Measurements from ENCODE around the gene METTL22. TPM values are rescaled to one million over a fixed set of nuclear protein-coding genes. Genes with fewer than 3 reads are reported as not detected.

Gene METTL22
- polyA plus RNA-seq, 2 of the 4 experiments (the other 2 are of a cell fraction): 21.0 to 40.9 TPM

GRCh38 chr16:8674413-8675022, 53.0 kb downstream of the METTL22 start, which contains the start of gene ABAT:
ABAT (plus strand) TSS chr16:8674617; CDS start chr16:8735740, 61,123 bp downstream.
- peak within 1 kb of the TSS; percentile 78 for H3K4me2 ChIP-seq
- peak within 1 kb of the TSS; percentile 44 for H3K4me3 ChIP-seq
- TF ChIP-seq MYC (IDR thresholded peaks at IDR 0.05; ENCODE audit: borderline replicate concordance, low read length) (no peak), RNF2 (IDR thresholded peaks at IDR 0.05; ENCODE audit: borderline replicate concordance, low read depth) (peak; percentile 54; the same call in 1 of the 2 replicates)
- peak; percentile 66 to 93 for DNase-seq (ENCODE audit: low read depth in 1 of 2, low spot score in 1 of 2)
- ChIA-PET POLR2A (no interaction called here), CTCF (interaction anchor here (2.5 to 2.6 kb wide), 2 partner anchors 13 to 206 kb away, joined by 8 to 14 read pairs; no protein-coding TSS in a partner anchor)
- peak within 1 kb of the TSS in 1 of 2 experiments; percentile 66; a peak in 3 of 6 replicates for H3K27ac ChIP-seq
- FAIRE-seq: no peak
- H3K9me3 ChIP-seq: peaks cover 1% of the 10 kb centered on the region
- WGBS (ENCODE audit: missing lambda C conversion rate): 10% methylated on average over 22 of the region's 49 CpGs
- ATAC-seq: peak; percentile 97 to 99
- peaks cover 29% of the 10 kb centered on the region for H3K4me1 ChIP-seq

DNA sequence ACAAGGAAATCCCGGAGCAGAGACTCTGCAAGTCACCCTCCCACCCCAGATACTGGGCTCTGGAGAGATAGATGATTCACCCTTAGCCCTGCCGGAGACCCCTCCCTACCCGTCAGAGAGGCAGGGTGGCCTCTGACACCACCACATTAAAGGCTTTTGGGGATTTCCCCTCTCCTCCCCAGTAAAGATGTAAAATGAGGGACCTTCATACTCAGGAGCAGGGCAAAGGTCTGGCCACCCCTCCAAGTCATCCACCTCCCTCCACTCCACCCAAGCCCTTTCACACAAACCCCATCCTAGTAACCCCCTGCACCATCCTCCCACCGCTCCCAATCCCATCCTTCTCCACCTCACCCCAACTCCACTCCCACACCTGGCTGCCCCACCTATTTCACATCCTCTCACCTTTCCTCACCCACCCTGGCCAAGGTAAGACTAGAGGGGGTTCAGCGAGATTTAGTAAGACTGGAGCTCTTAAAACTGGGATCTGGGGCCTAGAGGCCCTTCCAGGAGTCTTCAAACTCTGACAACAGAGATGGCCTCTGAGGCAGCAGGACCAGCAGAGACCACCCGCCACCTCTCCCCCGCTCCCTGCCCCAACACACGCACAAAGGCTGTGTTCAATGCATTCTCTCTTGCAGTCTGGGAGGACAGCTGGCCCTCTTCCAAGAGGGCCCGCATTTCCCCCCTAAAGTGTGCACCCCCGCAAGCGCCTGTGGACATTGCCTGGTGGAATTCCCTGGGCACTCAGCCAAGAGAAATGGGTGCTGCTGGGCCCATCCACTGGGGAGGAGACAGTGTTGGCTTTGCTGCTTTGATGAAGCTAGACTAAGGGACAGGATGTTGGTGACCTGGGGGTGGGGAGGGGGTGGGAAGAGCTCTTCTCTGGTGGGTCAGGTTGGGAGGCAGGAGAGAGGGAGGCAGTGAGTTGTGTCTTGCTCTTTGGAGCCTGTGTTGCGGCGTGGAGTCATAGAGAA, 54.0 kb downstream of the METTL22 start:
- ChIA-PET POLR2A (no interaction called here), CTCF (interaction anchor here (1.3 to 2.6 kb wide), 6 partner anchors 14 to 463 kb away, joined by 3 to 14 read pairs (median 6); no protein-coding TSS in a partner anchor)
- no peak for FAIRE-seq
- WGBS (ENCODE audit: missing lambda C conversion rate): 67% methylated on average over 11 of the region's 13 CpGs
- peak overlapping the region; percentile 44; the same call in 2 of the 3 replicates for H3K4me3 ChIP-seq
- H3K4me2 ChIP-seq: peak overlapping the region; percentile 78
- TF ChIP-seq, protein P1, sequence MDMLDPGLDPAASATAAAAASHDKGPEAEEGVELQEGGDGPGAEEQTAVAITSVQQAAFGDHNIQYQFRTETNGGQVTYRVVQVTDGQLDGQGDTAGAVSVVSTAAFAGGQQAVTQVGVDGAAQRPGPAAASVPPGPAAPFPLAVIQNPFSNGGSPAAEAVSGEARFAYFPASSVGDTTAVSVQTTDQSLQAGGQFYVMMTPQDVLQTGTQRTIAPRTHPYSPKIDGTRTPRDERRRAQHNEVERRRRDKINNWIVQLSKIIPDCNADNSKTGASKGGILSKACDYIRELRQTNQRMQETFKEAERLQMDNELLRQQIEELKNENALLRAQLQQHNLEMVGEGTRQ (IDR thresholded peaks at IDR 0.05): no peak
- TF ChIP-seq HOXA7 (CRISPR knock-in tag; IDR thresholded peaks at IDR 0.05) (no peak), NPAS2 (CRISPR knock-in tag; IDR thresholded peaks at IDR 0.05; ENCODE audit: borderline replicate concordance) (no peak), MAFK (IDR thresholded peaks at IDR 0.05; ENCODE audit: partially characterized antibody) (no peak), TP53 (CRISPR knock-in tag; IDR thresholded peaks at IDR 0.05) (no peak)
- peaks cover 29% of the 10 kb centered on the region for H3K4me1 ChIP-seq
- H3K9me3 ChIP-seq: peaks cover 10% of the 10 kb centered on the region
- ATAC-seq: no peak
- no peak for DNase-seq (ENCODE audit: low read depth in 1 of 2, low spot score in 1 of 2)
- no peak overlapping the region for H3K27ac ChIP-seq

DNA sequence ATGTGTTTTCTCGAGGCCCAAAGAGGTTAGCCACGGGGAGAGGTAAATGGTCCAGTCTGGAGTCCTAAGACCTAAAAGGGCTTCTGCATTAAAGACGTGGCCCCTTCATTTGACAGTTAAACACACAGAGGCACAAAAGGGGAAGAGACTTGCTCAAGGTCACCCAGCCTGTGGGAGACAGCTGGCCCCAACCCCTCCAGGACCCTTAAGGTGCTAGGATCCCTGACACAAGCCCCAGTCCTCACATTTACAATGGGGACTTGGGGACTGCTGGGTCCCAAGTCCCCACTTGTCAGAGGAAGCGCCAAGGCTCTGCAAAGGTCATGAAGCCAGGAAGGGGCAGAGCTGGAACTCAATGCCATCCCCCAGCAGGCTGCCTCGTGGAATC, 54.7 kb downstream of the METTL22 start:
- DNase-seq (ENCODE audit: low read depth in 1 of 2, low spot score in 1 of 2): no peak

DNA sequence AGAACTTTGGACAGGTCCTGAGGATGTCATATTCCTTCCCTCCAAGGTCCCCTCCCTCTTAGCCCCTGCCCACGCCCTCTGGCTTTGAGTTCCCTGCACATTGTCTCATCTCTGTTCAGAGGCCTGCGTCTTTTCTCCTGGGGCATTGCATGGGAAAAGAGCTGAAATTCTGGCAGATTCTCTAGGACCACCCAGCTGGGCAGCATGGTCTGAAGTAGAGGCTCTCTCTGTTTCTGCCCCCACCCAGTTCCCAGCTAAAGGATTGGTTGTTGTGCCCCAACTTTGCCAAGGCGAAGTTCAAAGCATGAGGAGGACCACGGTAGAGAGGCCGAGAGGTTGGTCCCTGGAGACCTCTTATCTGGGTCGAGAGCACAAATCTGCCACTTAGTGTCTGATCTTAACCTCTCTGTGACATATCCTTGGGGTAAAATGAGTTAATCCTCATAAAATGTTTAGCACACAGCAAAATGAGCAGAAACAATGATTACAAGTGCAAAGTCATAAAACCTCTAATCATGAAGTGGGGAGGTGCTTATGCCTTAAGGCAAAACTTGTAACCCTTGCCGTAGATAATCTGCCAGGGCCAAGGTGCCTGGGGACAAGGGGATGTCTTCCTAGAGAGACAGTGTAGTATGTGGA, 55.4 kb downstream of the METTL22 start:
- DNase-seq (ENCODE audit: low read depth in 1 of 2, low spot score in 1 of 2): no peak
- no peak overlapping the region for H3K4me3 ChIP-seq
- ChIA-PET POLR2A (no interaction called here), CTCF (interaction anchor here (1.3 to 2.6 kb wide), 3 partner anchors 15 to 203 kb away, joined by 6 to 14 read pairs (median 8); no protein-coding TSS in a partner anchor)
- H3K9me3 ChIP-seq: peaks cover 10% of the 10 kb centered on the region
- H3K27ac ChIP-seq: no peak overlapping the region
- peaks cover 29% of the 10 kb centered on the region for H3K4me1 ChIP-seq
- WGBS (ENCODE audit: missing lambda C conversion rate): 76% methylated on average over 7 of the region's 7 CpGs
- FAIRE-seq: no peak
- TF ChIP-seq TFCP2L1 (CRISPR knock-in tag; IDR thresholded peaks at IDR 0.05) (no peak), EHF (CRISPR knock-in tag; IDR thresholded peaks at IDR 0.05) (no peak), HES2 (IDR thresholded peaks at IDR 0.05) (no peak)
- H3K4me2 ChIP-seq: no peak overlapping the region
- no peak for ATAC-seq

More for the DNA sequence above, 54.7 kb downstream of the METTL22 start:
- no peak overlapping the region for H3K4me3 ChIP-seq
- peaks cover 10% of the 10 kb centered on the region for H3K9me3 ChIP-seq
- 67% methylated on average over 5 of the region's 5 CpGs for WGBS (ENCODE audit: missing lambda C conversion rate)
- FAIRE-seq (no peak), ATAC-seq (no peak)
- POLR2A ChIA-PET: no interaction called here
- no peak for TF ChIP-seq MAZ (IDR thresholded peaks at IDR 0.05; ENCODE audit: borderline replicate concordance, low read depth, low read length)
- no peak overlapping the region for H3K4me2 ChIP-seq
- H3K4me1 ChIP-seq: peaks cover 29% of the 10 kb centered on the region
- H3K27ac ChIP-seq: no peak overlapping the region
- CTCF ChIA-PET: interaction anchor here (1.3 to 2.6 kb wide), 6 partner anchors 14 to 462 kb away, joined by 3 to 14 read pairs (median 6); no protein-coding TSS in a partner anchor

Data from A549 (cell line).